ENCODE data around the gene PRKCZ. TPM values are rescaled to one million over a fixed set of nuclear protein-coding genes. Genes with fewer than 3 reads are reported as not detected.

The PRKCZ gene
- total and polyA plus RNA-seq, 9 of the 15 experiments (the other 6 are each of a cell fraction or from before 2014, with no cell fraction given), result 0.07 to 3.1 (median 1.3) TPM

- TF ChIP-seq TBL1XR1 (IDR thresholded peaks at IDR 0.05; ENCODE audit: low read length in 2 of 2) (no peak), ELF1 (tag; IDR thresholded peaks at IDR 0.05) (no peak), NUFIP1 (IDR thresholded peaks at IDR 0.05; ENCODE audit: partially characterized antibody) (no peak), RB1 (IDR thresholded peaks at IDR 0.05; ENCODE audit: low read depth) (no peak), SP2 (IDR thresholded peaks at IDR 0.05; ENCODE audit: extremely low read depth, low read depth, low read length, poor library complexity, severe bottlenecking) (no peak), L3MBTL2 (IDR thresholded peaks at IDR 0.05) (0 out of 2 replicates have a peak, but pooled peaks have one; percentile 39), EZH2 (IDR thresholded peaks at IDR 0.05; ENCODE audit: borderline replicate concordance, low read depth, low read length) (no peak), LEF1 (IDR thresholded peaks at IDR 0.05) (no peak), MIER1 (IDR thresholded peaks at IDR 0.05; ENCODE audit: low read depth) (no peak), MAFG (tag; conservative IDR thresholded peaks at IDR 0.05) (no peak), KLF1 (tag; IDR thresholded peaks at IDR 0.05) (no peak), POLR2B (IDR thresholded peaks at IDR 0.05; ENCODE audit: low read depth, partially characterized antibody) (no peak), CREB1 (IDR thresholded peaks at IDR 0.05) (no peak), CREB1 (CRISPR knock-in tag; IDR thresholded peaks at IDR 0.05) (peak; percentile 41; the same call in 1 of the 2 replicates), CHAMP1 (IDR thresholded peaks at IDR 0.05) (no peak), CHD1 (IDR thresholded peaks at IDR 0.05; ENCODE audit: low read length) (no peak), E2F6 (IDR thresholded peaks at IDR 0.05; ENCODE audit: borderline replicate concordance in 1 of 2, extremely low read depth in 1 of 2, insufficient read depth in 1 of 2, insufficient read length in 1 of 2, low read depth in 1 of 2, low read length in 1 of 2, poor library complexity in 1 of 2, severe bottlenecking in 1 of 2) (no peak), MBD2 (IDR thresholded peaks at IDR 0.05; ENCODE audit: borderline replicate concordance, low read depth) (peak; percentile 91), CBX1 (IDR thresholded peaks at IDR 0.05; ENCODE audit: low read depth) (peak; percentile 64; the same call in 1 of the 2 replicates), ZNF668 (CRISPR knock-in tag; IDR thresholded peaks at IDR 0.05) (no peak), ZNF146 (CRISPR knock-in tag; IDR thresholded peaks at IDR 0.05; ENCODE audit: unreplicated experiment) (no peak), SUPT5H (IDR thresholded peaks at IDR 0.05) (no peak), ZNF449 (CRISPR knock-in tag; IDR thresholded peaks at IDR 0.05) (no peak), ARHGAP35 (IDR thresholded peaks at IDR 0.05; ENCODE audit: partially characterized antibody) (no peak), U2AF2 (optimal IDR thresholded peaks at IDR 0.05; ENCODE audit: low read depth, low read length) (no peak), DLX4 (CRISPR knock-in tag; IDR thresholded peaks at IDR 0.05) (no peak)
Measured at GRCh38 chr1:2003541-2004131, 46.6 kb upstream of the PRKCZ start, which contains the start of gene CFAP74 (continued).
